ENCODE results near the gene PRKAG2.

The PRKAG2 gene

GRCh38 chr7:151891182-151891581 is 14.3 kb upstream of the PRKAG2 start:
- POLR2A ChIA-PET (ENCODE audit: low non-redundant PET), result no interaction called here
- DNase-seq (ENCODE audit: low spot score), result no peak
- no peak for TF ChIP-seq CTCF (conservative IDR thresholded peaks at IDR 0.05; ENCODE audit: low read depth)
- no peak overlapping the region for H3K27ac ChIP-seq
- CTCF ChIA-PET, result no interaction called here

GRCh38 chr7:151890355-151891004 is 13.6 kb upstream of the PRKAG2 start:
- no peak overlapping the region for H3K27ac ChIP-seq
- DNase-seq (ENCODE audit: low spot score), result no peak
- ChIA-PET CTCF (no interaction called here), POLR2A (ENCODE audit: low non-redundant PET) (no interaction called here)
- no peak for TF ChIP-seq CTCF (conservative IDR thresholded peaks at IDR 0.05; ENCODE audit: low read depth)

- ChIA-PET POLR2A (ENCODE audit: low non-redundant PET) (no interaction called here), CTCF (no interaction called here)
- DNase-seq (ENCODE audit: low spot score), result no peak
- TF ChIP-seq CTCF (conservative IDR thresholded peaks at IDR 0.05; ENCODE audit: low read depth), result no peak
- H3K27ac ChIP-seq, result no peak overlapping the region
Observed at GRCh38 chr7:151889406-151890354, 12.8 kb upstream of the PRKAG2 start.

GRCh38 chr7:151888079-151889067 is 11.5 kb upstream of the PRKAG2 start:
- H3K27ac ChIP-seq, result no peak overlapping the region
- POLR2A ChIA-PET (ENCODE audit: low non-redundant PET), result no interaction called here
- no peak for TF ChIP-seq CTCF (conservative IDR thresholded peaks at IDR 0.05; ENCODE audit: low read depth)
- DNase-seq (ENCODE audit: low spot score), result no peak
- CTCF ChIA-PET, result interaction anchor here (0.7 kb wide), 1 partner anchor 18 kb away, joined by 4 read pairs; no protein-coding TSS in a partner anchor

- no peak for DNase-seq (ENCODE audit: low spot score)
- CTCF ChIA-PET, result no interaction called here
- no peak overlapping the region for H3K27ac ChIP-seq
- no peak for TF ChIP-seq CTCF (conservative IDR thresholded peaks at IDR 0.05; ENCODE audit: low read depth)
- POLR2A ChIA-PET (ENCODE audit: low non-redundant PET), result no interaction called here
Observed at GRCh38 chr7:151886783-151887182, 9.9 kb upstream of the PRKAG2 start.

GRCh38 chr7:151885202-151885580 is 8.3 kb upstream of the PRKAG2 start:
- POLR2A ChIA-PET (ENCODE audit: low non-redundant PET), result no interaction called here
- no peak for DNase-seq (ENCODE audit: low spot score)
- no peak for TF ChIP-seq CTCF (conservative IDR thresholded peaks at IDR 0.05; ENCODE audit: low read depth)
- CTCF ChIA-PET, result no interaction called here
- H3K27ac ChIP-seq, result no peak overlapping the region

Data from RWPE1 (cell line).